Measurements from ENCODE around the gene VDR.

Gene VDR

GRCh38 chr12:47891356-47891755 is 13.4 kb downstream of the VDR start:
- no peak for DNase-seq

GRCh38 chr12:47889040-47889439 is 15.8 kb downstream of the VDR start:
- DNase-seq, result no peak

DNA sequence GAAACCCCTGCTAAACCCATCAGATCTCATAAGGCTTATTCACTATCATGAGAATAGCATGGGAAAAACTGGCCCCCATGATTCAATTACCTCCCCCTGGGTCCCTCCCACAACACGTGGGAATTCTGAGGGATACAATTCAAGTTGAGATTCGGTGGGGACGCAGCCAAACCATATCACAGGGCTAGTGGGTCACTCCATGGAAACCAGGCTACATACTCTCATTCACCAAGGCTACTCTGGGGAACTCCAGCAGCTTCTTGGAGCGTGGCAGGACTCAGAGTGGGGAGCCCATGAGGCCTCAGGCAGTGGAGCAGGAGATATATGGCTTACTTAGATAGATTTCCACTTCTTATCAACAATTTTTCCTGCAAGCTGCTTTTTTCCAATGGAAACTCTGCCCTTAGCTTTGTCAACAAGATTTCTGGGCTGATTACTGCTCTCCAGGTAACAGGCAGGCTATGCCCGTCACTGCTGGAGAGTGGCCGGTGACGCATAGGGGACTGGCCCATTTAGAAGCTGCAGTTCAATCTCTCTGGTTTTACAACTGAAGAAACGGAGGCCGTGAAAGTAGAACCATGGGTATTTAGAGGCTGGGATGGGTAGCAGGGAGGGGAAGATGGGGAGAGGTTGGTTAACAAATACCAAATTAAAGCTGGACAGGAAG is 16.5 kb downstream of the VDR start:
- DNase-seq, result no peak

DNA sequence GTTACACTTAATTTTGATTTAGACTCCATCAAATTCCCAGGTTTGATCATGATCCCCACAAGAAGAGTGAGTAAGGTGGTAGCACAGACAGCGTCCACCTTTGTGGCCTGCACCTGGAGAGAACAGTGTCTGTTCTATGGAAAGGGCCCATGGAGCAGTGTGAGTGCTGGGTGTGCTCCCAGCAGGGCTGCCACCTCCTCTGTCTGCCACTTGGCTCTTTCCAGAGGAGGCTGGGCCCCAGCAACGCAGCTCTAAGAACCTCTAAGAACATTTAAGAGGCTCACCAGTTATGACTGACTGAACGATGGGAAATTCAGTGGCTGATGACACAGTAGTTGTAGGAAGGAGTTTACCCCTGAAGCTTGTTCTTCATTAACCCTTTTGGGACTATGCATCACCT is 17.3 kb downstream of the VDR start:
- DNase-seq, result no peak

- no peak for DNase-seq
Measured at GRCh38 chr12:47886510-47887240, 18.1 kb downstream of the VDR start.

DNA sequence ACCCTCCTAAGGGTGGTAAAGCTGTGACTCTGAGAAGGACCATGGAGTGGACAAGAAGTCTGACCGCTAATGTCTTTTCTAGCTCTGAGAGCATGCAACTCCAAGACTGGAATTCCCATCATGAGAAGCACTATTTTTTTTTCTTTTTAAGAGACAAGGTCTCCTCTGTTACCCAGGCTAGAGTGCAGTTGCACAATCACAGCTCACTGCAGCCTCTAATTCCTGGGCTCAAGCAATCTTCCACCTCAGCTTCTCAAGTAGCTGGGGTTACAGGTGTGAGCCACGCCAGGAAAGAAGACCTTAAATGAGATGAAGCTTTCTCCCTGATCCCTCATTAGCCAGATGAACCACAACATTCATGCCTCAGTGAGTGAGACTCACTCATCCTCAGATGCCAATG is 19.2 kb downstream of the VDR start:
- no peak for DNase-seq

DNA sequence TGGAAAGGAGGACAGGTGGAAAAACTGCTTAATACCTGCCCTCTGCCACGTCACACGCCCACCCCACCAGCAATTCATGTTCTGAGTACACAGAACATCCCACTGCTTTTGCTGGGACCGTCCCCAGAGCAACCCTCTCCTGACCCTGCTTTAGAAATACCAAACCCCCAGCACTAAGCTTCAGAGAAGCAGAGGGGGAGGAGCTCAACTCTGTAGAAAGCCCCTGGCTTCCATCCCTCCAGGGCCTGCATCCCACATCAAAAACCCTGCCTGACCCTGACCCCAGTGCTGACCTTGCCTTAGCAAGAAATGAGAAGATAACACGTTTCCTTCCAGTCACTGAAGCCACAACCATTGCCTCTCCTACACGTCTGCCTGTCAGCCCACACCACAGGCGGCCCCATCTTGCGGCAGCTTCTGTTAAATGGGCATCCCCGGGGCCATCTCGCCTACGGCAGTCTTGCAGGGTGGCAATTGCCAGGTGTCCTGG is 19.7 kb downstream of the VDR start:
- no peak for DNase-seq

DNA sequence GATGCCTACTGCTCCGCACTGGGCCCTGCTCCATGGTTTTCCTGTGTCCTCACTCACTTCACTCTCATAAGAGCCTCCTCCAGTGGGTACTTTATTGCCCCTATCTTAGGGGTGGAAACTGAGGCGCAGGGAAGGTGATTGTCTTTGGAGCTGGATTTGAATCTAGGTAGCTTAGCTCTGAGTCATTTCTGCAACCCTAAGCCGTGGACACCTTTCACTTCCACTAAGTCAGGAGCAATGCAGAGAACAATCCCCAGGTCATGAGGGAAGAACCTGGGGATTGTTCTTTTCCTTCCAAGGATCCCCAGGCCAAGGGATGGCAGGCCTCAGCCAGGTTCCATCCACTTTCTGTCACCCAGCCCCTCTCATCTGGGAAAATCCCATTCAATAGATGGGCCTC is 20.3 kb downstream of the VDR start:
- no peak for DNase-seq

- DNase-seq, result no peak
Measured at GRCh38 chr12:47883663-47884195, 21.1 kb downstream of the VDR start.

- peak in 5 of 6 experiments; percentile 11 to 65 (median 15) for DNase-seq
Measured at GRCh38 chr12:47882781-47883546, 21.8 kb downstream of the VDR start.

DNA sequence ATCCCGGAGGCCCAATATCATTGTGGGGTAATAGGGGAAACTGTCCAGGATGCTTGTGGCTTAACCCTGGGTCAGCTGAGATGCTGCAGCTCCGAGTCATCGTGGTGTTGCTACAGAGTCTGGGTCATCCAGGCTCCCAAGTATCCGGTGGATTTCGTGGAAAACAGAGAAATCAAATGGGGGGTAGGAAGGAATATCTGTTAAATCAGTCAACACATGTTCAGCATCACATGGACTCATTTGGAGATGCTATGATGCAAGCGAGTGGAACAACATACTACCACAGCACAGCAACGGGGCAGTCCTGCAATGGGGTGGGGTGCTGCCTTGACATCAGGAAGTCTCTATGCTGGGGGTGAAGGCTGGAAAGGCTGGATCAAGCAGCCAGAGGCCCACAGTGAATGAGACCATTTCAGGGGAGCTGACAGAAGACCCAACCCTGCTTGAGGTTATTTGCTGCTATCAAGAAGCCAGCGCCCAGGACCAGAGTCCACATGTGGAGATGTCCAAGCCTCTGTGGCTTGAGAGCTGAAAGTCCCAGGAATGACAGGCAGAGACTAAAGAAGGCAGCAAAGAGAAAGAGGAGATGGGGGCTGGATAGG is 22.9 kb downstream of the VDR start:
- no peak for DNase-seq

GRCh38 chr12:47881051-47881450 is 23.7 kb downstream of the VDR start:
- no peak for DNase-seq

DNA sequence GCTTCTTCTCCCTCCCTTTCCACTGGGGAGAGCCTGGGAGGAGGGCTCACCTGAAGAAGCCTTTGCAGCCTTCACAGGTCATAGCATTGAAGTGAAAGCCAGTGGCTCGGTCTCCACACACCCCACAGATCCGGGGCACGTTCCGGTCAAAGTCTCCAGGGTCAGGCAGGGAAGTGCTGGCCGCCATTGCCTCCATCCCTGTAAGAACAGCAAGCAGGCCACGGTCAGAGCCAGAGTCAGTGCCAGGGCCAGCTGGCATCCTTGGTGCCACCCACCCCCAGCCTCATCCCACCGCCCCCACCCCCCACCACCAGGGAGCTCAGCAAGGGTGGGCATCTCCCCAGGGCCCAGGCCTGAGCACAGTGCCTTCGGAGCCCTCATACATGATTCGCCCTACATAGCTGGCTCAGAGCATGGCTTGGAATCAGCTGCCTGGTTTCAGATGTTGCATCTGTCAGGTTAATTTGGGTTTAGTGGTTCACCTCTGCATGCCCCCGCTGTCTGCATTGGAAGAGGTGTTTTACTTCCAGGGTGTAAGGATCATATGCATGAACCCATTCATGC is 25.8 kb downstream of the VDR start:
- no peak for DNase-seq

DNA sequence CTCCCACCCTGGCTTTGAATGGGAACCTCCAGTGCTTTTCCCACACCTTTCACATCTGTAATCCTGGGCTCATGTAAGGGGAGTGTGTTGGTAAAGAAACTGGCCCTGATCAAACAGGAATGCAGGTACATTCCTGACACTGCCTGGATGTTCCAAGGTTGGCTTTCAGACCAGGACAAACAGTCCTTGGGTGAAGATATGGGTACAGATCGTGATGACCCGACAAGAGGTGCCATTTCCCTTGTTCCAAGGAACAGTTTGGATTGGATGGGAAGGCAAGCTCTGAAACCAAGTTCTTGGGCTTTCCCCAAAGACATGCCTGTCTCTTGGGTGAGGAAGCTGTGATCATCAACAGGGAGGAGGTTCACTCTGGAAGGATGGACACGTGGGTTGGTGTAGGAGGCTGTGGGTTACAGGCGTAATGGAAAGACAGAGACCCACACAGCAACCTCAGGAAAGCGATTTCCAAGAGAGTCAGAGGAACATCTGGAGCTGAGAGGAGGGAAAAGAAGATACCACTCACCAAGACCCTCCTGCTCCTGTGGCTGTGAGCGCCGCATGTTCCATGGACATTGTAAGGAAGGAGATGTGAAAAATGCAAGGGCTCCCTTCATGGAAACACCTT is 26.4 kb downstream of the VDR start:
- no peak for DNase-seq

DNA sequence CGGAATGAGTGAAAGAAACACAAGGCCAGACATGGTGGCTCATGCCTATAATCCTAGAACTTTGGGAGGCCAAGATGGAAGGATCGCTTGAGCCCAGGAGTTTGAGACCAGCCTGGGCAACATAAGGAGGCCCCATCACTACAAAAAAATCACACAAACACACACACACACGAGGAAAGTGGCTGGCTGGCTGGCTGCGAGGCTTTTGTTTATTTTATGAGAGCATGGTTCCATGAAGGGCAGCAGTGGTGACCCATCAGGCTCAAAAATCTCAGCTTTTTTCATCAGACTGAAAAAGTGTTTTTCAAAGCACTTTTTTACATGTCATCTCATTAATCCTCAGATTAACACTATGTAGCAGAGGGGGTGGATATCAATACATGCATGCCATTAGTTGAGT is 27.7 kb downstream of the VDR start:
- DNase-seq, result no peak

DNA sequence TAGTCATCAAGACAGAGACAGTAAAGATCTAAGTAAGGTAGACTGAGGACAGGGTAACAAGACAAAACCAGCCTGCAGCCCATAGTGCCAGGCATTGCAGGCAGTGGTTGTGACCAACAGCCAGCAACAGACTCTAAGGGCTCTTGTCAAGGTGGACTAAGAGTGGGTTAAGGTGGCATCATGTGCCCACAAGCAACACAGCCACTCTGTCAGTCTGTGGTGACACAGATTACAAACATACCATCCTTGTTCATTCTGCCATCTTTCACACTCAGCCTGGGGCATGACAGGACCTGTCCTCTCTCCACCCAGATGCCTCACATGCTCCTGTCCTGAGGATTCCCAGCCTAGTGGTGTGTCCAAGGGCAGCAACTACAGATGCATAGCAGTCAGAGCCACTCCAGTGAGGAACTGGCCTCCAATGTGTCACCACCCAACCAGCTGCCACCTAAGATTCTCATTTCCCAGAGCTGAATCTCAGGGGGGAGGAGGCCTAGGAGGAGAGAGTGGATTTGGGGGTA is 28.3 kb downstream of the VDR start:
- DNase-seq, result no peak

GRCh38 chr12:47875746-47876439 is 28.9 kb downstream of the VDR start:
- no peak for DNase-seq

DNA sequence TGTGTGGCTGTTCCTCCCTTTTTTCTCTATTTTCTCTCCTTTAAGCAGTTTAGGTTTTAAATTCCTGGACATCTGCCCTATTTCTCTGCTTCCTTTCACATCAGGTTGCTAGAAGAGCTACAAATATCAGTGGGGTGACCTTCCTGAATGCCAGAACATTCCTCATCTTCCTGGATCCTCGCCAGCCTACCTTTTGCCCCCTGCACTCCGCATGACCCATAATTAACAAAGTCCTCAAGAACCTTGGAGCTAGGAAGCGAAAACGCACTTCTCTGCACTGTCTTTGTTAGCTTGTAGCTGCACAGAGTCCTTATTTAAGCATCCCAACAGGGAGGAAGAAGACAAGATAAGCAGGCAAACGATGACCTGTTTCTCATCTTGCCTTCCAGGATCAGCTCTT is 30.5 kb downstream of the VDR start:
- DNase-seq, result no peak

DNA sequence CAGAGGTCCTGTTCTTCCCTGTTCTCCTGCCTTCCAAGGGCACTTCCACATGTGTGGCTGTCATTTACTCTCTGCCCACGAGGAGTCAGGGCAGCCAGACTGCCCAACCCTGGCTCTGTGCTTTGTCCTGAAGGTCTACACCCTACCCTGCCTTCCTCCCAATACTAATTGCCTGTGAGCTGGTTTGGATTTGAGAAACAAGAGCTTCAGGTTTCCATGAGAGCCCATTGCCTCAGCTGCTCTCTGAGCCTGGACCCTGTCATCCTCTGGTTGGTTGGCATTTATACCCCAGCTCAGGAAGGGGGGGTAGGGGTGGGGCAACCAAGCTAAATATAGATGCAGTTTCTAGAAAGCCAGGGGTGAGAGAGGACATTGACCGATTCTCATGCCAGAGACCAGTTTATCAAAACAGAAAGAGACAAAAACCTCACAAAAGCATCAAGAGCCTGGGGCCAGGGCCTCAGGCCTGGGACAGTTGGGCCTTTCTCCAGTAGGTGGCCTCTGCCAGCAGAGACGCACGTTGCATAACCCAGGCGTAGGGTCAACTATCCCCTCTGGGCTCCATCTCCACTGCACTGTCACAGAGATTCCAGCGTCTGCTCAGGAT is 34.5 kb downstream of the VDR start:
- no peak for DNase-seq

DNA sequence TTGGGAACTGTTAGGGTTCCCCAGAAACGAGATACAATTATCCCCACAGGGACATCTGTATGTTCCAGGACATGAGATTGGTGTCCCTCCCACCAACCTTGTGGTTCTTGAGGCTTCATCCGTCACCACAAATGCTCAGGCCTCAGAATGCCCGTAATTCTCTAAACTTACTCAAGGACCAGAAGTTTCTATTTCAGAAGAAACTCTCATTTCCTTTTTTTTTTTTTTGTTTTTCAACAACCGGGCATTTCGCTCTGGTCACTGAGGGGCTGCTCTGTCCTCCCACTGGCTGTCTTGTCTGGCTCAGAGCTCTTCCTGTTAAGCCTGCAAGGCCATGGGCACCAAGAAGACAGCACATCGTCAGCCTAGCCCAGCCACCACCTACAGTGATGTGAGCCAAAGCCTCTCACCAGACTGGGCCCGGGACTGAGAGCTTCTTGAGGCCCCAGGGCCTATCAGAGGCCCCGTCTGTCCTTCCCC is 36.2 kb downstream of the VDR start:
- DNase-seq, result no peak

- no peak for DNase-seq
Measured at GRCh38 chr12:47868041-47868440, 36.8 kb downstream of the VDR start.
